A673 (cell line): ENCODE results near the gene HOXB9.

Source experiments
- CTCF ChIP-seq: fragments of 300-800, 200-600 bp; sonication (generic); conservative IDR thresholded peaks from 2 replicates; pipeline ENCODE4 v1.5.1; 2017; ENCODE audit warnings: low read depth, mild to moderate bottlenecking, antibody characterized with exemption, low read length, moderate library complexity, mixed read lengths
- EZH2 ChIP-seq: fragments of 200-600 bp; sonication (generic); IDR thresholded peaks from 2 replicates; pipeline ENCODE4 v1.6.1; 2017; ENCODE audit warnings: borderline replicate concordance, low read depth, mild to moderate bottlenecking, mixed read lengths, antibody characterized with exemption, low read length; ENCODE audit not compliant: poor library complexity, severe bottlenecking

- TF ChIP-seq CTCF (no peak), EZH2 (no peak)
Measured at GRCh38 chr17:48582750-48583069, 43.4 kb downstream of the HOXB9 start.
